Stimulated activated CD4-positive, alpha-beta T cell treated with anti-CD3 and anti-CD28 coated beads, Interleukin-4, amount 100 ng/mL, for 4 hours (primary cell): ENCODE data around the gene ZNF324B.
"Not testable (repeated sequence)": the region's sequence is repeated elsewhere in the genome, so short reads cannot be mapped to it uniquely, and the experiment has no call there.

Source experiments
- DNase-seq, 2 experiments: peaks; one replicate each; pipeline ENCODE4 v3.0.0-alpha.2; 2020

The ZNF324B gene

DNA sequence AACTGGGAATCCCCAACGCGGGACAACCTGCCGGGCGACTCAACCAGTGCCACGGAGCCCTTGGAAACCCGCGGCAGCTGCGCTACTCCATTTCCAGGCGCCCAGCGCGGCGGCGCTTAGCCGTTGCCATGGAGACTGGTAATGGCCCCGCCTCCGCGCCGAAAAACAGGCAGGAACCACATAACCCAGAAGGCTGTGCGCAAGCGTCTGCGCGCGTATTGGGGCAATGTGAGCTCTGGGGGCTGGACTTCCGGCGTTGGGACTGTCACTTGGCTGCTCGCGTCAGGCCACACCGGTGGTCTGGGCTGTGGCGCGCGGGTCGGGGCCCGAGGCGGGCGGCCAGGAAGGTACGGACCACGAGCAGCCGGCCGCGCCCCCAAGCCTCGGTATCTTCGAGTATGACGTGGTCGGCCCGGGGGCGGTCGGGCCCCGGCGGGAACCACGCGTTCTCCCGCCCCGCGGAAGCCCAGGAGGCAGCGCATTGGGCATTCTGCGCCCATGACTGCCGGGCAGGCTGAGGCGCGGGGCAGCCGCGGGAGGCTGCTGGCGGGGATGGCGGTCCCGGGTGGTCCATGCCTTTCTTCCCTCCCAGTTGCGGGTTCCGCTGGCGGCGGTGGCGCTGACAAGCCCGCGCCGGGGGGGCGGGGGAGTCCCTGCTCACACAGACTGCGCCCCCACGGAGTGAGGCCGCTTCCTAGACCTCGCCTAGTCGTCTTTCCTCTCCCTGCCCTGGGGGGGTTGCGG, at the start of gene ZNF324B:
Gene ZNF324B, plus strand, starts transcription at position 265 of the 744 bp plus-strand sequence. CDS start 2,080 bp downstream, outside the sequence.
- DNase-seq, result peak; percentile 95 to 96

DNA sequence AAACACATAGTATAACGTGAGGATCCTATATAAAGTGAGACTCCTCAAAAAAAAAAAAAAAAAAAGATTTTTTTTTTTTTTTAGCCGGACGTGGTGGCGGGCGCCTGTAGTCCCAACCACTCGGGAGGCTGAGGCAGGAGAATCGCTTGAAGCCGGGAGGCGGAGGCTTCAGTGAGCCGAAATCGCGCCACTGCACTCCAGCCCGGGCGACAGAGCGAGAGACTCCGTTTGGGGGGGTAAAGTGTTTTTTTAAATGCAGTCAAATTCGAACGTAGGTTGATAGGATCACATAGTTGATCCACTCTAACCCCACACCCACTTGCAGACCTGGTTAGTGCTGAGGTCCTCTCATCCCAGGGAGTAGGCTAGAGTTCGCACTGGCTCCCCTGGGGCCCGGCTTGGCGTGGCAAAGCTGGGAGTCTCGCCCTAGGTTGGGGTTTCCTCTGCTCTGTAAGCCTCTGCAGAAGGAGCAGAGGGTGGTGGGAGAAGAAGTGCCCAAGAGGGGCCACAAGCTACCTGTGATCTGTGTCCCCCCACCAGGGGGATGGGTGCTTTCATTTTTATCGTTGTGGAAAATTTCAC, 49.5 kb upstream of the ZNF324B start:
- DNase-seq, result no peak

DNA sequence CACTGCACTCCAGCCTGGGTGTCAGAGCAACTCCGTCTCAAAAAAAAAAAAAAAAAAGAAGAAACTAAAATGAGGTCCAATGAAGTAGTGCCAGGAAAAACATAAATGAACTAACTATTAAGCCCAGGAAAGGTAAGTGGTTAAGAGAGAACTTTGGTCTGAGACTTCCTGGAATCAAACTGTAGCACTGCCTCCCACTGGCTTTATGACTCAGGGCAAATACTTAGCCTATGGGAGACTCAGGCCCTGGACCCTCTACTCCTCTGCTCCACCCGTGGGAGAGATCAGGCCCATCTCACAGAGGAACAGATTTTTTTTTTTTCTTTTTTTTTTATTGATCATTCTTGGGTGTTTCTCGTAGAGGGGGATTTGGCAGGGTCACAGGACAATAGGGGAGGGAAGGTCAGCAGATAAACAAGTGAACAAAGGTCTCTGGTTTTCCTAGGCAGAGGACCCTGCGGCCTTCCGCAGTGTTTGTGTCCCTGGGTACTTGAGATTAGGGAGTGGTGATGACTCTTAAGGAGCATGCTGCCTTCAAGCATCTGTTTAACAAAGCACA, 47.4 kb upstream of the ZNF324B start:
- not testable (repeated sequence) for DNase-seq

DNA sequence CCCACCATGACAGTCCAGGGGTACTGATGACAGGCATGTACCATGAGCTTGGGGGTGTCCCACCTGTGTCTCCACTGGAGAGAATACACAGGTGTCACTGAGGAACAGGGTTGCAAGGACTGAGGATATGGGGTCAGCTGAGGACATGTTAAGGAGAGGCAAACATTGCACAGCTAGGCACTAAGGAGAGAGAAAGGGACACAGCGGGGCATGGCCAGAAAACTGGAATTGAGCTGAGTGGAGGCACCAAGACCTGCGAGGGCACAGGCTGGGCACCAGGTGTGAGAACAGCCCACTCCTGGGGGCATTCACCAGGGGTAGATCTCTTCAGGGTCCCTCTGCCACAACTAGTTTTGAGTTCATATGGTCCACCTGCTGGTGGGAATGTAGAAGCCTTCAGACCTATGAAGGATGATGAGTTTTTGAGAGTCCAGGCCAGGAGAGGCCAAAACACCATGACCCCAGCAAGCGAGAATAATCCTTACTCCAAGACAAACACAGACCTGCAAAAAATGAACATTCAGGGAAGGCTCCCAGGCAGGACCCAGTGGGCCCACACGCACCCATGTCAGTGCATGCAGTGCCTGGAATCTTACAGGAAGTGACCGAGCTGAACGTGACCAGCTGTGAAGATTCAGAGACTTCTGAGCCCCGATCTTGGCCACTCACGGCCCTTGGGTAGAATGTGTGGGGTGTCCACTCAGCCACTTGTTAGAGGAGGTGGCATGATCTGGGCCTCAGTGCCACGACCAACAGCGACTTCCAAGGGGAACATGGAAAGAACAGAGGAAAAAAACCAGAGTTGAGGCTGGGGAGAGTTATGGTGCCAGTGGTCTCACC, 44.4 kb upstream of the ZNF324B start:
- no peak for DNase-seq

DNA sequence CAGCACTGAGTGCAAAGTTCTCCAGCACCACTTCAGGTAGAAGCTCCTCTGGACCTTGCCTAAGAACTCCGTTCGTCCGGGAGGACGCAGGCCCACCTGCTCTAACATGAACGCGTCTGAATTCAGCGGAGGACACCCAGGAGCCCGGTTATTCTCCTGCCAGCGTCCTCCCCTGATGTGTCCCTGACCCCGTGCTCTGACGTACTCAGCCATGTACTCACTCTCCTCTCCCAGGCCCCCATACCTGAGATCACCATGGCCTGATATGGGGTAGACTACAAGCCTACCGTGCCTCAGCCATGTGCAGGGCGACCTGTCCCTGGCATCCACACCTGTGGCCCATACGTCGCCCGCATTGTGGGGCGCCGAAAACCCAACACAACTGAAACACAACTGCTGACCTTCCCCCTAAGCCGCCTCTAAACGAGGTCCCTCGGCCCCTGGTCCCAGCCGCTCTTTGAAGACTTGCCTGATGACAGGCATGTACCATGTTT, 43.7 kb upstream of the ZNF324B start:
- DNase-seq, result no peak

DNA sequence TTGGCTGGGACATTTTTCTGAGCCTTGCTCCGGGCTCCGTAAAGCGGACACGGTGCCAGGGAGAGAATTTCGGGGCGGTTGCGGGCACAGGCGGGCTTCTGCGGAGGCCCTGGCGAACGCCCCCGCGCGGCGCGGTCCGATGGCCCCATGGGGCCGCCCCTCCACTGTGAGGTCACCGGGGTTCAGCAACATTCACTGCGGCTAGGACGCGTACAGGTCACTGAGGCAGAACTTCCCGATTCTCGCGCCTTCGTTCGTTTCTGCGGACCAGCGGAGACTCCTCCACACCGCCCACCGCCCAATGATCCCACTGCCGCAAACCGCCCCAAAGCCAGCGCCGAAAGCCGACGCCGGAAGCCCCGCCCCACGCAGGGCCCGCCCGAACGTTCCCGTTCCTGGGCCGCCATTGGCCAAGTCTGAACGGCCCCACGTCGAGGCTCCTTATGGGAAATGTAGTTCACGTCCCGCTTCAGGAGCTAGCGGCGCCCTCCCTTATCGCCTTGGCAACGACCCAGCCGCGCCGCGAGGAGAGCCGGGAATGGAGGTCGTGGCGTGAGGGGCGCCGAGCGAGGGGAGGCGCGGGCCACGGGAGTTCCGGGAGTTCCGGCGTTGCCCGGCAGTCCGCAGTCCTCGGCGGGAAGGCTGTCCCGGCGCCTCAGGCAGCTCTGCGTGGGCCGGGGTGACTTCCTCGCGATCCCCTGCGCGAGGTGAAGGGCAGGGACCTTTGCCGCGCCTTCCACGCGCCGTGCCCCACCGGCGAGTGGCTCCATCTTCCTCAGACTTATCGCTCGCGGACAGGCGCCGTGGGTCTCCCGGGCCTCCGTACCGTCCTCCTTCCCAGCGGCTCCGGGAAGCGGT, 43.0 kb upstream of the ZNF324B start, which contains the start of gene ZNF584:
Gene ZNF584, plus strand, starts transcription at position 498 of the 858 bp plus-strand sequence. CDS start 499 bp downstream, outside the sequence.
- peak; percentile 92 to 96 for DNase-seq

DNA sequence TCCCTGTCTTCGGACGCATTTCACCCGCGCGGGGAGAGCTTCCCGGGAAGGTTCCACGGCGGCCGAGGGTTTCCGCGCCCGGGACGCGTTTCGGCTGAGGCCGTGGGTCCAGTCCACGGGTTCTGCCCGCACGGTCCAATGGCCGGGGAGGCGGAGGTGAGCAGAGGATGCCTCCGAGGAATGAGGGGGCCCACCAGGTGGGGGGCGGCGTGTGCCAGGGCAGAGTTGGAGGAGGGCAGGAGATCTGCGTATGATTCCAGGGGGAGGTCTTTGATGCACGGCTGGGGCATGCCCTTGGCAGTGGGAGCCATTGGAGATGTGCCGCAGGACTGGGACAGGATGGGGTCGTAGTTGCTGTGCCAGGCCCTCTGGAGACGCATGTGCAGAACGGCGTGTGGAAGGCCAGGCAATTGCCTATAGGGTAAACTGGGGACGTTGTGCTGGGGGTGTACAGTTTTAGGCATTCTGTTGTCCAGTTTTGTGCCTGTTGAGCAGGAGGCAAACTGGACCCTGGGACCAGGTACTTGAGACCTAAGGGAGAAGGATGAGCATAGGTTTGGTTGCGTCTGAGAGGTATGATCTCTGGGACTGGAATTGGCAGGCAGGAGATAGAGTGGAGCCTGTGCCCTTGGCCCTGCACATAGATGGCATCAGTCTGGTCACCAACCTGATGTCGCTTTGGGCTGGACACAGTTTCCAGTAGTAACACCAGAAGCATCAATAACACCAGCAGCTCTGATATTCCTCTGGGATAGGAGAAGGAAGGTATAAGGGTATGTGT, 42.2 kb upstream of the ZNF324B start:
- peak in 1 of 2 experiments; percentile 27 for DNase-seq

DNA sequence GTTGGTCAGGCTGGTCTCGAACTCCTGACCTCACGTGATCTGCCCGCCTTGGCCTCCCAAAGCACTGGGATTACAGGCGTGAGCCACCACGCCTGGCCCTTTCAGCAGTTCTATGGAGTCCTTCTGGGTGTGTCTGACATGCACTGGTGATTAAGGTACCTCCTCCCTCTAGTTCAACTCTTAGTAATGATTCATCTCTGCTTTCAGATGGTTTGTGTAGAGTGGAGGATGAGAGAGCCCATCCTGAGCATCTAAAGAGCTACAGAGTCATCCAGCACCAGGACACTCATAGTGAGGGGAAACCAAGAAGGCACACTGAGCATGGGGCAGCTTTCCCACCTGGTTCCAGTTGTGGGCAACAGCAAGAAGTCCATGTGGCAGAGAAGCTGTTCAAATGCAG, 34.8 kb upstream of the ZNF324B start:
- DNase-seq, result no peak

DNA sequence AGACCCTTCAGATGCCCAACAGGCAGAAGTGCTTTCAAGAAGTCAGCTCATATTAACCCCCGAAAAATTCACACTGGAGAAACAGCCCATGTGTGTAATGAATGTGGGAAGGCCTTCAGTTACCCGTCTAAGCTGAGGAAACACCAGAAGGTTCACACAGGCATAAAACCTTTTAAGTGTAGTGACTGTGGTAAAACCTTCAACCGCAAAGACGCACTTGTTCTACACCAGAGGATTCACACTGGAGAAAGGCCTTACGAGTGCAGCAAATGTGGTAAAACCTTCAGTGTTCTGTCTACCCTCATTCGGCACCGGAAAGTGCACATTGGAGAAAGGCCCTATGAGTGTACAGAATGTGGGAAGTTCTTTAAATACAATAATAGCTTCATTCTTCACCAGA, 34.4 kb upstream of the ZNF324B start:
- no peak for DNase-seq

DNA sequence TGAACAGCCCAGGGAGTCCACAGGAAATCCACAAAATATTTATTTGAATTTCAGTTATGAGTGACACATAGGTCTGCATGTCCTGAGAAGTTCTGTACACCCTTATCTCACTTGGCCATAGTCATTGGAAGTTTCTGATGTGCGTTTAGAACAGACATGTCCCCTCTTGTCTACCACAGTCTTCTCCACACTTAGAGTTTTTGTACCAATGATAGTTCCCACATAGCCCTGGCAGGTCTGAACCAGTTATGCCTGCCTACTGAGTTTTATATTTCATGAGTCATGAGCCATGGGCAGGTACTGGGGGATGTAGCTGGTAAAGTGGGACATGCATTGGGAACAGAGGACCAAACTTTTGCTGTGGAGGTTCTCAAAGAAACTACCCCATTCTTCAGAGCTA, 22.8 kb upstream of the ZNF324B start:
- DNase-seq, result no peak

DNA sequence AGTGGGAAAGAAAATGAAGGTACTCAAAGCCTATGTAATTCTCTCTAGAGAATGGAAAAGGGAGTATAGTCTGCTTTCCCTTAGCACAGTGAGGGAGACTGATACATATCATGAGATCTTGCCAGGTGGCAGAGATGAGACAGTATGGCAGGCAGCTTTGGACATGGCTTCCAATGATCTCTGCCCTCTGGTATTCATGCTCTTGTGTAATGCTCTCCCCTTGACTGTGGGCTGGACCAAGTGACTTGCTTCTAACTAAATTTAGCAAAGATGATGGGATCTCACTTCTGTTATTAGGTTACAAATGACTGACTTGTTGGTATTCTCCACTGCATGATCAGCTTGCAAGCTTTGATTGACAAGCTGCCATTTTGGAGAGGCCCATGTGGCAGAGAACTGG, 21.7 kb upstream of the ZNF324B start:
- no peak for DNase-seq

DNA sequence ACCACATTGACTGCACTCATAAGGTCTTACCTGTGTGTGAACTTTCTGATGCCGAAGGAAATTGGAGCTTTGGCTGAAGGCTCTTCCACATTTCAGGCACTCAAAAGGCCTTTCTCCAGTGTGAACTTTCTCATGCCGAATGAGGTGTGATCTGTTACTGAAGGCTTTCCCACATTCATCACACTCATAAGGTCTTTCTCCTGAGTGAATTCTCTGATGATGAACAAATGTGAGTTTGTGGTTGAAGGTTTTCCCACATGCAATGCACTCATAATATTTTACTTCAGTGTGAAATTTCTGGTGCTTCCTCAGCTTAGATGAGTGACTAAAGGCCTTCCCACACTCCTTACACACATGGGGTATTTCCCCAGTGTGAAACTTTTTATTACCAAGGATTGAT, 17.2 kb upstream of the ZNF324B start:
- no peak for DNase-seq

DNA sequence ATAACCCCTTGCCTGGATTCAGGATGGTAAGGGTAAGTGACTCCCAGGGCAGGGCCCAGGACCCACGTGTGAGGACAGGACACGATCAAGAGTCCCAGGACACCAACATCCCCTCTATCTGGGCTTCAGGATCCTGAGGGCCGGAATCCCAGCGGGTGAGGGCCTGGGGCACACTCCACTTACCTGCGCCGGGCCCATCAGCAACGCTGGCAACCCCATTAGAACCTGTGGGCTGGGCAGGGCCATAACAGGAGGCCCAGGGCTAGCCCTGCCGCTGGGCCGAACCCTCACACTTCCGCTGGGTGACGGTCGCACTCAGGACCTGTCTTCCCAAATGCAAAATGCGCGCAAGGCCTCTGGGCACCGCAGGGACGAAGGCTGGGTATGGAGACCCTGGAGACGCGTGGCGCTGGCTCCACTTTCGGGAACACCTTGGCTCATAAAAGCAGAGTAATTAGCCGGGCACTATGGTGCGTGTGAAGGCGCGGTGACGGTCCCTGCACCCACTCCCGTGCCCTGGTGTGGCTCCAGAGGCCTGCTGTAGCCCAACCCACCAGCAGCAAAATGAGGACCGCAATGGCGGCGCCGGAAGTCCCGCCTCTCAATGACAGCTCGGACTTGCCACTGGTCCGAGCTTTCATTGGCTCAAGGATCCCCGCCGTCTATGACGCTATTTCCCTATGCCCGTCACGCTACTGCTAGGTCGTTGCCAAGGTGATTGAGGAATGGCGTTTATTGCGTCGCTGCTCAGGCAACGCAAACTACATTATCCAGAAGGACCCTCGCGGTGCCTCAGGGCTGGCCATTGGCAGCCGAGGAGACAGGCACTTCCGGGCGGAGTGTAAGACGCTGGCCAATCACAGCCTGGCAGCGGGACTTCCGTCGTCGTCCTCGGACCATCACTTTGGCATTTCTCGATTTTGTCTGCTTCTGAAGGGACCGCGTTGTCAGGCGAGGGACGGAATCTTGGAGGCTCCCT, 11.6 kb upstream of the ZNF324B start, which contains the start of gene ZNF132:
Gene ZNF132, minus strand, starts transcription at position 578 of the 979 bp plus-strand sequence. Its CDS starts 332 bp downstream, at position 246.
- DNase-seq, result peak; percentile 86 to 97

DNA sequence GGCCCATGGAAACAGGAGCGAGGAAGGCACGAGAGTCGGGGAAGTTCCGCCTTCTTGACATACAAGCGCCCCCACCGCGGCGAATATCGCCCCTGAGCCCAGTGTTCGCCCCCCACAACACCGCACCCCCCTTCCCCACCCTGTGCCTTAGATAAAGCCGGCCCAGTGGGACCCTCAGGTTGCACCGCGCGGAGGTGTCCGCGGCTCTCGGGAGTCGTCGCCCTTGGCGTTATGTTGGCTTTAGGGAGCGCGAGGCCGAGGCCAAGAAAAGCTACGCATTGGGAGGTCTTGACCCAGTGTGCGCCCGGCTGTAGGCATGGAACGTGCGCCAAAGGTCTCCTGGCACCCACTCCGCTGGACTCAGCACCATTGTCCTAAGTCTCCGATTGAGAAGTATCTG, 10.9 kb upstream of the ZNF324B start:
- no peak for DNase-seq

DNA sequence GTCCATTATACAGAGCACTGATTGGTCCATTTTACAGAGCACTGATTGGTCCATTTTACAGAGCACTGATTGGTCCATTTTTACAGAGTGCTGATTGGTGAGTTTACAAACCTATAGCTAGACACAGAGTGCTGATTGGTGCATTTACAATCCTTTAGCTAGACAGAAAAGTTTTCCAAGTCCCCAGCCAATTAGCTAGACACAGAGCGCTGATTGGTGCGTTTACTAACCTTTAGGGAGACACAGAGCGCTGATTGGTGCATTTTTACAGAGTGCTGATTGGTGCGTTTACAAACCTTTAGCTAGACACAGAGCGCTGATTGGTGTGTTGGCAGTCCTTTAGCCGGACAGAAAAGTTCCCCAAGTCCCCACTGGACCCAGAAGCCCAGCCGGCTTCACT, 8.4 kb upstream of the ZNF324B start:
- not testable (repeated sequence) for DNase-seq

DNA sequence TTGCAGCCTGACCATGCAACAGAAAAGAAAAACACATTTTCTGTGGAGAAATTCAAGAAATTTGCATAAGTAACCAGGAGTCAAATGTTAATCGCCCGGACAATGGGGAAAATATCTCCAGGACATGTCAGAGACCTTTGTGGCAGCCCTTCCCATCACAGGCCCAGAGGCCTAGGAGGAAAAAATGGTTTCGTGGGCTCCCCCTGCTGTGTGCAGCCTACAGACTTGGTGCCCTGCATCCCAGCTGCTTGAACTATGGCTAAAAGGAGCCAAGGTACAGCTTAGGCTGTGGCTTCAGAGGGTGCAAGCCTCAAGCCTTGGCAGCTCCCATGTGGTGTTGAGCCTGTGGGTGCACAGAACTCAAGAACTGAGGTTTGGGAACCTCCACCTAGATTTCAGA, 2.6 kb upstream of the ZNF324B start:
- DNase-seq, result not testable (repeated sequence)

DNA sequence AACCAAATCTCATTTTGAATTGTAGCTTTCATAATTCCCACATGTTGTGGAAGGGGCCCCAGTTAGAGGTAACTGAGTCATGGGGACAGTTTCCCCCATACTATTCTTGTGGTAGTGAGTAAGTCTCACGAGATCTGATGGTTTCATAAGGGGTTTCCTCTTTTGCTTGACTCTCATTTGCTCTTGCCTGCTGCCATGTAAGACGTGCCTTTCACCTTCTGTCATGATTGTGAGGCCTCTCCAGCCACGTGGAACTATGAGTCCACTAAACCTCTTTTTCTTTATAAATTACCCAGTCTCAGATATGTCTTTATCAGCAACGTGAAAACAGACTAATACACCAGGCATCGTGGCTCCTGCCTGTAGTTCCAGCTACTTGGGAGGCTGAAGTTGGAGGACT, 1.4 kb upstream of the ZNF324B start:
- not testable (repeated sequence) for DNase-seq

DNA sequence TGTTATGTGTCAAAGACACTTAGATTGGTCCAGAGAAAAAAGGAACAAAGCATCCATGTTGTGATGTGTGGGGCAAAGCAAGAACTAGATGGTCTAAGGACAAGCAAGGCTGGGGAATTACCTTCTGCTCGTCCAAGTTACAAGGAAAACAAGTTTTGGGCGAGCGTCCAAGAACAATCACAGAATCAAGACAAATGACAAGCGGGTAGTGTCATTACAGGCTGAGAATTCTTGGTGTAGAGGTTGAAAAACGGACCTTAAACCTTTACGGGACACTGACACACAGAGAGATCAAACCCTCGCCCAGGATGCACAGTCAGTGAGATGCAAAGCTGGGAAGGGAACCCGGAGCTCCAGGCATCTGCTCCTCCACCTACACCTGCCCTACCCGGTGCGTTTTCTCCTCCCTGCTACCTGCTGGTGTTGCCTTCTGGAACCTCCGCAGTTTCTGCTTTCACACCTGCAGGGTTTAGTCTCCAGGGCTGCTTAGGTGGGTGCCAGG, 515 bp upstream of the ZNF324B start:
- DNase-seq, result no peak

DNA sequence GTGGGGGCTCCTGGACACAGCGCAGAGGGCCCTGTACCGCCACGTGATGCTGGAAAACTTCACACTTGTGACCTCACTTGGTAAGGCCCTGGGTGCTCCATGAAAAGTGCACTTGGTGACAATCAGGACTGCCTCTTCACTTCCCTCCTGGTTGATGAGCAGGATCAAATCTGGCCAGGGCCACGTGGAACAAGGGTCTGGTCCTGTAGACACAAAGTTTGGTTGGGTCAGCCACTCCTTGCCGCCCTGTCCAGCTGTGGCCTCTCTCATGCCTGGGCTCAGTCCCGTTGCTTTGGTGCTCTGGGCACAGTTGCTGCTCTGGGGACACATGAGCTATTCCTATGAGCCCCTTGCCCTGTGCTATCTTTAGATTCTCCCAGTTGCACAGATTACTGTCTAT, 2.3 kb downstream of the ZNF324B start:
- no peak for DNase-seq

DNA sequence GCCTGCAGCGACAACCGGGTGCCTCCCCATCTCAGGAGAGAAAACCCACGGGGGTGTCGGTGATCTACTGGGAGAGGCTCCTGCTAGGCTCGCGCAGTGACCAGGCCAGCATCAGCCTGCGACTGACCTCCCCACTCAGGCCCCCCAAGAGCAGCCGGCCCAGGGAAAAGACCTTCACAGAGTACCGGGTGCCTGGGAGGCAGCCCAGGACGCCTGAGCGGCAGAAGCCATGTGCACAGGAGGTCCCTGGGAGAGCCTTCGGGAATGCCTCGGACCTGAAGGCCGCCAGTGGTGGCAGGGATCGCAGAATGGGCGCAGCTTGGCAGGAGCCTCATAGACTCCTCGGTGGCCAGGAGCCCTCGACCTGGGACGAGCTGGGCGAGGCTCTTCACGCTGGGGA, 3.9 kb downstream of the ZNF324B start:
- no peak for DNase-seq
